ENCODE results near the gene BCAP31. TPM values are rescaled to one million over a fixed set of nuclear protein-coding genes. Genes with fewer than 3 reads are reported as not detected.

BCAP31 gene
- total and polyA plus RNA-seq, 2 of the 13 experiments (the other 11 are each of a cell fraction or from before 2014, with no cell fraction given) = 139 to 178 TPM

DNA sequence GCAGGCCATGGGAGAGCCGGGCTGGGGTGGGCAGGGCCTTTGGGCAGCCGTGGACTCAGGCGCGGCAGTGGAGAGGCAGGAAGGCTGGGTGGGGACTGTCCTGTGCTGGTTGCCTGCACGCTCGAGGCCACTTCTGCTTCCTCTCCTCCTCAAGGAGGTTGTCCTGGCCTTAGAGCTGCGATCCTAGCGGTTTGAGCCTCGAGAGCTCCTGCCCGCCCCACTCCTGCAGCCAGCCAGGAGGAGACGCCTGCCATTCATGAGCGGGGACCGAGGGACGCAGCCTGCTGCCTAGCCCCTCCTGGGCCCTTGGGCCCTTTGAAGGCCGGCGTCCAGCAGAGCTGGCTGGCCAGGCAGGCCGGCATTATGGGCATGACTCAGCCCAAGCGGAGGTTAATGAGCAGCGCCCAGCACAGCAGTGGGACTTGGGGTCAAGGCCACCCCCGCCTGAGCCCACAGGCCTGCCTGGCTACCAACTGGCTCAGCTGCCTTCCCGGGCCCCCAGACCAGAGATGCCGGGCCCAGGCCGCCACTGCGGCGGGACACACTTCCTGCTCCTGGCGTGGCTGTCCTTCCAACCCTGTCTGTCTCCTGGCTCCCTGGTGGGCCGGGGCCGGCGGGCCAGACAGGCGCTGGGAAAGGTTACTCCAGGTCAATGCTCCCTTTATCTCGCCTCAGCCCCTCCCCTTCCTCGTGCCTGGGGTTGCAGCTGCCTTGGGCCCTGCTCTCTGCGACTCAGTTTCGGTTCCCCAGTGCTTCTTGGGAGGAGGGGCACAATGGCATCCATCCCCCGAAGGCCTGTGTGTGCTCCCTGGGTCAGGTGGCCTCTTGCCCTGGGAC, 2.3 kb upstream of the BCAP31 start (continued):
- TF ChIP-seq, protein P1, sequence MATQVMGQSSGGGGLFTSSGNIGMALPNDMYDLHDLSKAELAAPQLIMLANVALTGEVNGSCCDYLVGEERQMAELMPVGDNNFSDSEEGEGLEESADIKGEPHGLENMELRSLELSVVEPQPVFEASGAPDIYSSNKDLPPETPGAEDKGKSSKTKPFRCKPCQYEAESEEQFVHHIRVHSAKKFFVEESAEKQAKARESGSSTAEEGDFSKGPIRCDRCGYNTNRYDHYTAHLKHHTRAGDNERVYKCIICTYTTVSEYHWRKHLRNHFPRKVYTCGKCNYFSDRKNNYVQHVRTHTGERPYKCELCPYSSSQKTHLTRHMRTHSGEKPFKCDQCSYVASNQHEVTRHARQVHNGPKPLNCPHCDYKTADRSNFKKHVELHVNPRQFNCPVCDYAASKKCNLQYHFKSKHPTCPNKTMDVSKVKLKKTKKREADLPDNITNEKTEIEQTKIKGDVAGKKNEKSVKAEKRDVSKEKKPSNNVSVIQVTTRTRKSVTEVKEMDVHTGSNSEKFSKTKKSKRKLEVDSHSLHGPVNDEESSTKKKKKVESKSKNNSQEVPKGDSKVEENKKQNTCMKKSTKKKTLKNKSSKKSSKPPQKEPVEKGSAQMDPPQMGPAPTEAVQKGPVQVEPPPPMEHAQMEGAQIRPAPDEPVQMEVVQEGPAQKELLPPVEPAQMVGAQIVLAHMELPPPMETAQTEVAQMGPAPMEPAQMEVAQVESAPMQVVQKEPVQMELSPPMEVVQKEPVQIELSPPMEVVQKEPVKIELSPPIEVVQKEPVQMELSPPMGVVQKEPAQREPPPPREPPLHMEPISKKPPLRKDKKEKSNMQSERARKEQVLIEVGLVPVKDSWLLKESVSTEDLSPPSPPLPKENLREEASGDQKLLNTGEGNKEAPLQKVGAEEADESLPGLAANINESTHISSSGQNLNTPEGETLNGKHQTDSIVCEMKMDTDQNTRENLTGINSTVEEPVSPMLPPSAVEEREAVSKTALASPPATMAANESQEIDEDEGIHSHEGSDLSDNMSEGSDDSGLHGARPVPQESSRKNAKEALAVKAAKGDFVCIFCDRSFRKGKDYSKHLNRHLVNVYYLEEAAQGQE (IDR thresholded peaks at IDR 0.05; ENCODE audit: borderline replicate concordance in 1 of 2, low read depth in 1 of 2, low read length in 2 of 2) = peak in 1 of 2 experiments; percentile 5; a peak in 1 of 4 replicates
- TF ChIP-seq POLR2AphosphoS5 (IDR thresholded peaks at IDR 0.05; ENCODE audit: low read depth, low read length) (0 out of 2 replicates have a peak, but pooled peaks have one; percentile 36), ZNF788 (CRISPR knock-in tag; IDR thresholded peaks at IDR 0.05; ENCODE audit: borderline replicate concordance) (peak; percentile 79; the same call in 1 of the 2 replicates), NFRKB (IDR thresholded peaks at IDR 0.05) (no peak), ZNF263 (CRISPR knock-in tag; IDR thresholded peaks at IDR 0.05) (peak; percentile 59; the same call in 1 of the 2 replicates), HOXA7 (CRISPR knock-in tag; IDR thresholded peaks at IDR 0.05) (no peak), NFE2L1 (CRISPR knock-in tag; IDR thresholded peaks at IDR 0.05; ENCODE audit: borderline replicate concordance) (peak; percentile 84; the same call in 1 of the 2 replicates), SP2 (CRISPR knock-in tag; IDR thresholded peaks at IDR 0.05) (no peak), ZNF121 (CRISPR knock-in tag; IDR thresholded peaks at IDR 0.05) (peak; percentile 89), BCL6 (CRISPR knock-in tag; IDR thresholded peaks at IDR 0.05) (peak; percentile 64), XRCC5 (optimal IDR thresholded peaks at IDR 0.05; ENCODE audit: low read length) (peak; percentile 13), KDM3A (CRISPR knock-in tag; IDR thresholded peaks at IDR 0.05; ENCODE audit: low read depth) (no peak), ZNF264 (CRISPR knock-in tag; IDR thresholded peaks at IDR 0.05) (0 out of 2 replicates have a peak, but pooled peaks have one; percentile 56), NR3C1 (CRISPR knock-in tag; IDR thresholded peaks at IDR 0.05) (no peak), NR2F1 (CRISPR knock-in tag; IDR thresholded peaks at IDR 0.05) (peak; percentile 53 to 82; a peak in 3 of 4 replicates), ZNF432 (CRISPR knock-in tag; IDR thresholded peaks at IDR 0.05; ENCODE audit: borderline replicate concordance) (no peak), MZF1 (CRISPR knock-in tag; IDR thresholded peaks at IDR 0.05; ENCODE audit: borderline replicate concordance) (no peak), SRY (CRISPR knock-in tag; IDR thresholded peaks at IDR 0.05) (no peak), HMGA1 (CRISPR knock-in tag; conservative IDR thresholded peaks at IDR 0.05) (no peak)
- TF ChIP-seq, protein P2, sequence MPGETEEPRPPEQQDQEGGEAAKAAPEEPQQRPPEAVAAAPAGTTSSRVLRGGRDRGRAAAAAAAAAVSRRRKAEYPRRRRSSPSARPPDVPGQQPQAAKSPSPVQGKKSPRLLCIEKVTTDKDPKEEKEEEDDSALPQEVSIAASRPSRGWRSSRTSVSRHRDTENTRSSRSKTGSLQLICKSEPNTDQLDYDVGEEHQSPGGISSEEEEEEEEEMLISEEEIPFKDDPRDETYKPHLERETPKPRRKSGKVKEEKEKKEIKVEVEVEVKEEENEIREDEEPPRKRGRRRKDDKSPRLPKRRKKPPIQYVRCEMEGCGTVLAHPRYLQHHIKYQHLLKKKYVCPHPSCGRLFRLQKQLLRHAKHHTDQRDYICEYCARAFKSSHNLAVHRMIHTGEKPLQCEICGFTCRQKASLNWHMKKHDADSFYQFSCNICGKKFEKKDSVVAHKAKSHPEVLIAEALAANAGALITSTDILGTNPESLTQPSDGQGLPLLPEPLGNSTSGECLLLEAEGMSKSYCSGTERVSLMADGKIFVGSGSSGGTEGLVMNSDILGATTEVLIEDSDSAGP (CRISPR knock-in tag; IDR thresholded peaks at IDR 0.05; ENCODE audit: borderline replicate concordance) = peak; percentile 61
- TF ChIP-seq, protein P3, sequence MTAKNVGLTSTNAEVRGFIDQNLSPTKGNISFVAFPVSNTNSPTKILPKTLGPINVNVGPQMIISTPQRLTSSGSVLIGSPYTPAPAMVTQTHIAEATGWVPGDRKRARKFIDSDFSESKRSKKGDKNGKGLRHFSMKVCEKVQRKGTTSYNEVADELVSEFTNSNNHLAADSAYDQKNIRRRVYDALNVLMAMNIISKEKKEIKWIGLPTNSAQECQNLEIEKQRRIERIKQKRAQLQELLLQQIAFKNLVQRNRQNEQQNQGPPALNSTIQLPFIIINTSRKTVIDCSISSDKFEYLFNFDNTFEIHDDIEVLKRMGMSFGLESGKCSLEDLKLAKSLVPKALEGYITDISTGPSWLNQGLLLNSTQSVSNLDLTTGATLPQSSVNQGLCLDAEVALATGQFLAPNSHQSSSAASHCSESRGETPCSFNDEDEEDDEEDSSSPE (CRISPR knock-in tag; IDR thresholded peaks at IDR 0.05) = 0 out of 2 replicates have a peak, but pooled peaks have one; percentile 27

Measured in HepG2 (cell line).